Glutamatergic neuron (in vitro differentiated cells): ENCODE results near the gene PRR20B. TPM values are rescaled to one million over a fixed set of nuclear protein-coding genes. Genes with fewer than 3 reads are reported as not detected.
"Not testable (repeated sequence)": the region's sequence is repeated elsewhere in the genome, so short reads cannot be mapped to it uniquely, and the experiment has no call there.

Source experiments
- DNase-seq: peaks from one replicate; pipeline ENCODE4 v3.0.0; 2022
- H3K27ac Mint-ChIP-seq: one replicate; pipeline ENCODE4 v1.8.0; 2020; ENCODE audit warnings: mild to moderate bottlenecking, mixed read lengths, inconsistent platforms; ENCODE audit not compliant: unreplicated experiment
- H3K27me3 Mint-ChIP-seq: one replicate; pipeline ENCODE4 v1.8.0; 2020; ENCODE audit warnings: mild to moderate bottlenecking, moderate library complexity, mixed read lengths, inconsistent platforms; ENCODE audit not compliant: unreplicated experiment
- H3K36me3 Mint-ChIP-seq: one replicate; pipeline ENCODE4 v1.8.0; 2020; ENCODE audit warnings: mild to moderate bottlenecking, mixed read lengths, inconsistent platforms; ENCODE audit not compliant: unreplicated experiment
- H3K4me1 Mint-ChIP-seq: one replicate; pipeline ENCODE4 v1.8.0; 2020; ENCODE audit warnings: mild to moderate bottlenecking, low read depth, mixed read lengths, inconsistent platforms; ENCODE audit not compliant: unreplicated experiment
- H3K4me3 Mint-ChIP-seq: one replicate; pipeline ENCODE4 v1.8.0; 2020; ENCODE audit warnings: mild to moderate bottlenecking, mixed read lengths, inconsistent platforms; ENCODE audit not compliant: unreplicated experiment
- H3K9me3 Mint-ChIP-seq: one replicate; pipeline ENCODE4 v1.8.0; 2020; ENCODE audit warnings: mild to moderate bottlenecking, moderate library complexity, mixed read lengths, inconsistent platforms; ENCODE audit not compliant: unreplicated experiment
- CTCF ChIP-seq: fragments of 200-600 bp; sonication (generic); IDR thresholded peaks from one replicate; pipeline ENCODE4 v1.5.0; 2021; ENCODE audit not compliant: partially characterized antibody, unreplicated experiment
- long read RNA-seq: library from polyadenylated mRNA; unstranded; transcript quantifications from one replicate; pipeline ENCODE4 v2.0.0, GENCODE V29; 2020; ENCODE audit not compliant: unreplicated experiment
- total RNA-seq: library from RNA; stranded (reverse); fragmentation: NEBNext Ultra II Directional; extraction: Animal tissue kit (Norgen Biotek cat#: 25700); gene quantifications from one replicate; pipeline ENCODE4 v1.2.1, GENCODE V29; 2021; ENCODE audit not compliant: unreplicated experiment

Gene PRR20B
- not detected for total RNA-seq
- long read RNA-seq: 0 reads

DNA sequence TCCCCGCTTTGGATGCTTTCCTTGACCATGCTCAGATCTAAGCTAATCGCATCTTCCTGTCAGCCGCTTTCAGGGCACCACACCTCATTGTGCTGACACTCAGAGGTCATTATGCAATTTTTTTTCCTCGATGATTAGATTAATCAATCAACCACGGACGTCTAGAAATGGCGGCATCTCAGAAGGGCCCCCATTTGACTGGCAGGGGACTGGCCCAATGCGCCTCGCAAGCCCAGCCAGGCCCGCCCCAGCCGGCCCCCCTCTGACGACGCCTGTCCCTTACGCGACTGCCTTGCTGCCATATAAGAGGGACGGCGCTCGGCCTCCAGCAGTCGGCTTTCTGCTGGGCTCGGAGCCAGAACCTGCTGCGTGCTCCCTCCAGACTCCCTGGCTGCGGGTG is at the start of gene PRR20B:
Gene PRR20B, plus strand, starts transcription at position 301 of the 400 bp plus-strand sequence. CDS start 387 bp downstream, outside the sequence.
- H3K27ac Mint-ChIP-seq, H3K9me3 Mint-ChIP-seq, H3K36me3 Mint-ChIP-seq, H3K27me3 Mint-ChIP-seq, H3K4me3 Mint-ChIP-seq, H3K4me1 Mint-ChIP-seq, DNase-seq: not testable (repeated sequence)

DNA sequence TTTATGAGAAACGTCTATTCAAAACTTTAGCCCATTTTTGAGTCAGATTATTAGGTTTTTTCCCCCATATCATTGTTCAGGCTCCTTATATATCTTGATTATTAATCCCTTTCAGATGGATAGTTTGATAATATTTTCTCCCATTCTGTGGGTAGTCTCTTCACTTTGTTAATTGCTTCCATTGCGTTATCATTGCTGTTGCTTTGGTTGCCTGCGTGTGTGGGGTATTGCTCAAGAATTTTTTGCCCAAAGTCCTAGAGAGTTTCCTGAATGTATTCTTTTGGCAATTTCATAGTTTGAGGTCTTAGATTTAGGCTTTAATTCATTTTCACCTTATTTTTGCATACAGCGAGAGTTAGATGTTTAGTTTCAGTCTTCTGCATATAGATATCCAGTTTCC is 32.3 kb upstream of the PRR20B start:
- Mint-ChIP-seq H3K36me3 (no peaks in the 10 kb centered on the region), H3K27me3 (no peaks in the 10 kb centered on the region), H3K4me1 (no peaks in the 10 kb centered on the region), H3K4me3 (no peak overlapping the region), H3K9me3 (no peaks in the 10 kb centered on the region), H3K27ac (no peak overlapping the region)
- DNase-seq: no peak
- no peak for TF ChIP-seq CTCF

- Mint-ChIP-seq H3K9me3 (no peaks in the 10 kb centered on the region), H3K36me3 (no peaks in the 10 kb centered on the region), H3K4me1 (no peaks in the 10 kb centered on the region), H3K27me3 (no peaks in the 10 kb centered on the region), H3K27ac (no peak overlapping the region), H3K4me3 (no peak overlapping the region)
- DNase-seq: no peak
- TF ChIP-seq CTCF: no peak
These were observed 23.6 kb upstream of the PRR20B start for GRCh38 chr13:57123681-57124080.

GRCh38 chr13:57128909-57129308 is 18.4 kb upstream of the PRR20B start:
- no peaks in the 10 kb centered on the region for H3K4me1 Mint-ChIP-seq
- no peak overlapping the region for H3K27ac Mint-ChIP-seq
- no peak overlapping the region for H3K4me3 Mint-ChIP-seq
- H3K9me3 Mint-ChIP-seq: no peaks in the 10 kb centered on the region
- H3K27me3 Mint-ChIP-seq: no peaks in the 10 kb centered on the region
- no peaks in the 10 kb centered on the region for H3K36me3 Mint-ChIP-seq
- no peak for TF ChIP-seq CTCF
- no peak for DNase-seq

GRCh38 chr13:57136093-57136492 is 11.2 kb upstream of the PRR20B start:
- no peak overlapping the region for H3K27ac Mint-ChIP-seq
- H3K9me3 Mint-ChIP-seq: no peaks in the 10 kb centered on the region
- TF ChIP-seq CTCF: no peak
- no peak for DNase-seq
- no peaks in the 10 kb centered on the region for H3K27me3 Mint-ChIP-seq
- no peak overlapping the region for H3K4me3 Mint-ChIP-seq
- no peaks in the 10 kb centered on the region for H3K36me3 Mint-ChIP-seq
- H3K4me1 Mint-ChIP-seq: no peaks in the 10 kb centered on the region

GRCh38 chr13:57137585-57137984 is 9.7 kb upstream of the PRR20B start:
- Mint-ChIP-seq H3K36me3 (no peaks in the 10 kb centered on the region), H3K9me3 (no peaks in the 10 kb centered on the region), H3K27me3 (no peaks in the 10 kb centered on the region), H3K27ac (no peak overlapping the region), H3K4me3 (no peak overlapping the region), H3K4me1 (no peaks in the 10 kb centered on the region)
- no peak for TF ChIP-seq CTCF
- DNase-seq: no peak
